K562 (cell line): Measurements from ENCODE around the gene PLEKHO2. TPM values are rescaled to one million over a fixed set of nuclear protein-coding genes. Genes with fewer than 3 reads are reported as not detected.
A peak's percentile ranks its signal among the peaks of the same experiment; 100 is the strongest.

Source experiments
- ATAC-seq: fragments of 200-7000 bp; cut with Tn5 transposase; 3 replicates; pipeline ENCODE4 v1.9.1; 2020; ENCODE audit warnings: moderate library complexity
- BruUV-seq: library from RNA; stranded (reverse); fragments of 400-500 nt; replicated peaks from 2 replicates; lab custom pipeline; 2021; lab: Mats Ljungman, UMichigan
- CTCF ChIA-PET: fragments of 300-600 bp; formaldehyde crosslinking; extraction: SDS; loops from one replicate; lab custom pipeline; 2021; ENCODE audit warnings: low intra/inter-chr PET ratio; lab: Yijun Ruan, JAX
- POLR2A ChIA-PET: fragments of 300-600, 350-650 bp; sonication (Branson Sonifier 250); formaldehyde crosslinking; extraction: SDS; loops from one replicate; lab custom pipeline; 2021; ENCODE audit warnings: antibody characterized with exemption, inconsistent platforms; lab: Yijun Ruan, JAX
- DNase-seq, 4 experiments: peaks; one replicate each; pipeline versions ENCODE4 v3.0.0 to v3.0.0-alpha.2; 2011 to 2018; ENCODE audit warnings: low spot score in 3 of 4, mixed read lengths in 3 of 4; ENCODE audit errors: extremely low read depth in 1 of 4
- FAIRE-seq: peaks from 2 replicates; lab custom pipeline; 2011; peaks lifted over from hg19 to GRCh38; lab: Jason Lieb, UNC
- H2AFZ ChIP-seq: 2 replicates; pipeline ENCODE4 v1.6.0; 2011; ENCODE audit warnings: low read depth, low read length, control low read depth, inconsistent platforms
- H3K27ac ChIP-seq: fragments of 200-600 bp; 3 replicates; pipeline ENCODE4 v1.8.0; 2011; ENCODE audit warnings: low read depth, mild to moderate bottlenecking, control low read depth, inconsistent platforms, low read length, moderate library complexity, mixed read lengths; ENCODE audit errors: extremely low read depth
- H3K27me3 ChIP-seq, 2 experiments: fragments of 300-600 bp in 1 of 2; 2 replicates in 1 of 2; 3 replicates in 1 of 2; pipeline versions ENCODE4 v1.6.0 to v1.8.0; 2011; ENCODE audit warnings: inconsistent platforms in 2 of 2, low read length in 2 of 2, mild to moderate bottlenecking in 1 of 2, mixed read lengths in 1 of 2, moderate library complexity in 1 of 2; ENCODE audit not compliant: control insufficient read depth in 2 of 2, insufficient read depth in 2 of 2
- H3K36me3 ChIP-seq: fragments of 300-600 bp; 3 replicates; pipeline ENCODE4 v1.8.0; 2011; ENCODE audit warnings: mild to moderate bottlenecking, low read length, inconsistent platforms; ENCODE audit not compliant: control insufficient read depth, insufficient read depth
- H3K4me1 ChIP-seq, 2 experiments: fragments of 200-600 bp in 1 of 2; replicated peaks in 1 of 2; 2 replicates in 1 of 2; 3 replicates in 1 of 2; pipeline versions ENCODE4 v1.5.1 to v1.8.0; 2011; ENCODE audit warnings: inconsistent platforms in 2 of 2, low read length in 2 of 2, mild to moderate bottlenecking in 1 of 2, mixed read lengths in 1 of 2, moderate library complexity in 1 of 2; ENCODE audit not compliant: control insufficient read depth in 2 of 2, insufficient read depth in 2 of 2
- H3K4me2 ChIP-seq: 2 replicates; pipeline ENCODE4 v1.6.1; 2011; ENCODE audit warnings: low read length, control low read depth, inconsistent platforms, mixed read lengths; ENCODE audit not compliant: insufficient read depth
- H3K4me3 ChIP-seq: fragments of 200-600 bp; sonication (generic), shearing (Covaris generic); 2 replicates; pipeline ENCODE4 v1.5.1; 2016; ENCODE audit warnings: control low read depth, inconsistent platforms
- H3K79me2 ChIP-seq: fragments of 200-600 bp; 3 replicates; pipeline ENCODE4 v1.8.0; 2011; ENCODE audit warnings: low read length, inconsistent platforms; ENCODE audit not compliant: control insufficient read depth, insufficient read depth
- H3K9ac ChIP-seq, 2 experiments: 2 replicates each; pipeline versions ENCODE4 v1.6.0 to v1.6.1; 2011; ENCODE audit warnings: low read depth in 2 of 2, low read length in 2 of 2, control low read depth in 1 of 2, inconsistent platforms in 1 of 2, mild to moderate bottlenecking in 1 of 2, mixed read lengths in 1 of 2; ENCODE audit not compliant: insufficient read depth in 1 of 2
- H3K9me1 ChIP-seq: one replicate; pipeline ENCODE4 v1.6.0; 2011; ENCODE audit warnings: inconsistent platforms, mild to moderate bottlenecking, low read length, moderate library complexity; ENCODE audit not compliant: control insufficient read depth, insufficient read depth
- H3K9me3 ChIP-seq: replicated peaks from 2 replicates; pipeline ENCODE4 v1.5.1; 2011; ENCODE audit warnings: low read depth, low read length, inconsistent platforms; ENCODE audit not compliant: control insufficient read depth, insufficient read depth
- H4K20me1 ChIP-seq: replicated peaks from 2 replicates; pipeline ENCODE4 v1.6.1; 2011; ENCODE audit warnings: low read length, inconsistent platforms, mixed read lengths; ENCODE audit not compliant: control insufficient read depth, insufficient read depth
- CBX1 ChIP-seq: sonication (generic); IDR thresholded peaks from 2 replicates; pipeline ENCODE4 v1.6.1; 2016; ENCODE audit warnings: antibody characterized with exemption, low read depth, mild to moderate bottlenecking
- HBP1 ChIP-seq: fragments of 450-650 bp; formaldehyde crosslinking; IDR thresholded peaks from 2 replicates; pipeline ENCODE4 v1.4.0; 2022; ENCODE audit warnings: missing genetic modification characterization
- HES1 ChIP-seq: fragments of 450-650 bp; IDR thresholded peaks from 2 replicates; pipeline ENCODE4 v1.6.1; 2016; ENCODE audit warnings: low read depth, mild to moderate bottlenecking, moderate library complexity
- IRF1 ChIP-seq: sonication (generic); formaldehyde crosslinking; IDR thresholded peaks from 2 replicates; pipeline ENCODE4 v1.8.0; 2022; ENCODE audit warnings: missing genetic modification reagents, mild to moderate bottlenecking, borderline replicate concordance
- WGBS: fragments of 100-300 bp; shearing (Covaris generic); methylation state at CpG from one replicate; pipeline ENCODE4 v1.1.6; 2016; ENCODE audit warnings: low coverage, mixed read lengths; ENCODE audit not compliant: insufficient coverage; ENCODE audit errors: missing lambda C conversion rate; 5-methylcytosine and 5-hydroxymethylcytosine counted together
- in situ Hi-C: fragments of 300-500 bp; cut with MboI; formaldehyde crosslinking; loops from 4 replicates; pipeline ENCODE4 v1.15.0; 2018; ENCODE audit warnings: inconsistent platforms, mixed read lengths
- intact Hi-C: fragments of 100-400 bp; cut with micrococcal nuclease; formaldehyde crosslinking; loops from 2 replicates; pipeline ENCODE4 v1.14.2; 2022
- polyA plus RNA-seq, 8 experiments: library from polyadenylated mRNA; depleted of rRNA in 4 of 8; stranded (reverse) in 5 of 8; unstranded in 3 of 8; fragments of >200 nt; fragmentation: Nextera tagmentation in 2 of 8; fragmentation: Illumina TruSeq in 1 of 8; extraction: Ambion mirVana in 2 of 8; extraction: Trizol in 1 of 8; gene quantifications; 2 replicates each; pipeline versions ENCODE4 v1.2.1 to v1.2.3, GENCODE V29; 2011 to 2014; ENCODE audit warnings: inconsistent platforms in 1 of 8, missing spikeins in 1 of 8
- total RNA-seq, 7 experiments: library from RNA; depleted of rRNA in 6 of 7; stranded (reverse); fragments of >200 nt in 6 of 7; fragmentation: Illumina TruSeq in 2 of 7; extraction: Trizol in 2 of 7; gene quantifications; 2 replicates each; pipeline versions ENCODE4 v1.2.1 to v1.2.3, GENCODE V29; 2011 to 2021; ENCODE audit warnings: low replicate concordance in 1 of 7

The PLEKHO2 gene
- total and polyA plus RNA-seq, 9 of the 15 experiments (the other 6 are each of a cell fraction or from before 2014, with no cell fraction given) = 0.24 to 8.8 (median 5.5) TPM

DNA sequence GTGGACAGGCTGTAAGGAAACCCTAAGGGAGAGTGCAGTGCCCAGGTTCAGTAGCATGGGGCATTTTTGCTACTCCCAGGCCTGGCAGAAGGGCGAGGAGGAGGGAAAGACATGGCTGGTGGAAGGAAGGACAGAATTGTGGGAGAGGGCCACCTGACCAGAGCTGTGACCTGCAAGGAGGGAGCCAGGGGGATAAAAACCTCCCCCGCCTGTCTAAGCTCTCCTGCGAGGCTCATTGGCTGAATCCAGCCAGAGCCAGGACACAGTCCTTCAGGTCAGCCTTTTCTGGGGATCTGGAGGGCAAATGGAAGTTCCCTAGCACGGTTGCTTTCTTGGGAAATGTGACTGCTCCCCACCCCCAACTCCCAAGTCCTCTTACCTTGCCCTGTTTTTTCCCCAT, 56.7 kb downstream of the PLEKHO2 start:
- Histone ChIP-seq H3K27ac (no peak overlapping the region), H3K4me2 (no peak overlapping the region), H3K79me2 (no peaks in the 10 kb centered on the region), H3K9me1 (no peaks in the 10 kb centered on the region), H3K9ac (peak overlapping the region in 1 of 2 experiments; percentile 1; a peak in 1 of 4 replicates), H3K9me3 (no peaks in the 10 kb centered on the region), H3K27me3 (0 out of 5 replicates have a peak, but pooled peaks cover 0 to 5% of the 10 kb centered on the region in 2 experiments), H4K20me1 (no peaks in the 10 kb centered on the region), H3K4me3 (no peak overlapping the region), H3K36me3 (no peaks in the 10 kb centered on the region), H3K4me1 (peaks cover 24 to 28% of the 10 kb centered on the region in 2 experiments), H2AFZ (no peak overlapping the region)
- TF ChIP-seq HBP1 = no peak
- no peak for TF ChIP-seq CBX1
- TF ChIP-seq HES1 = no peak
- no peak for TF ChIP-seq IRF1
- CTCF ChIA-PET = no interaction called here
- DNase-seq (no peak), ATAC-seq (no peak), FAIRE-seq (no peak)
- in situ Hi-C loops (no loop called here), intact Hi-C loops (no loop called here)
- WGBS = 12% methylated on average over 4 of the region's 4 CpGs
- POLR2A ChIA-PET = interaction anchor here (0.6 kb wide), 1 partner anchor 447 kb away, joined by 3 read pairs; no protein-coding TSS in a partner anchor
- BruUV-seq = no TSS peak
